HepG2 (cell line): ENCODE measurements around the gene ABO. TPM values are rescaled to one million over a fixed set of nuclear protein-coding genes. Genes with fewer than 3 reads are reported as not detected.

Experiments
- ATAC-seq: fragments of 200-7000 bp; cut with Tn5 transposase; 3 replicates; pipeline ENCODE4 v1.9.1; 2020; ENCODE audit warnings: mild to moderate bottlenecking, moderate library complexity
- BruUV-seq: library from RNA; stranded (reverse); fragments of 400-500 nt; replicated peaks from 2 replicates; lab custom pipeline; 2021; lab: Mats Ljungman, UMichigan
- CTCF ChIA-PET: fragments of 300-600 bp; formaldehyde crosslinking; extraction: SDS; loops from one replicate; lab custom pipeline; 2021; ENCODE audit warnings: low total read pairs, inconsistent platforms, low intra/inter-chr PET ratio; lab: Yijun Ruan, JAX
- POLR2A ChIA-PET: fragments of 350-600 bp; sonication (Branson Sonifier 250); formaldehyde crosslinking; loops from one replicate; lab custom pipeline; 2020; ENCODE audit warnings: antibody characterized with exemption, inconsistent platforms; lab: Yijun Ruan, JAX
- DNase-seq: peaks from one replicate; pipeline ENCODE4 v3.0.0-alpha.2; 2015; ENCODE audit warnings: low spot score
- FAIRE-seq: peaks from 3 replicates; lab custom pipeline; 2011; peaks lifted over from hg19 to GRCh38; lab: Jason Lieb, UNC
- H2AFZ ChIP-seq: one replicate; pipeline ENCODE4 v1.6.1; 2011; ENCODE audit warnings: low read length, inconsistent platforms
- H3K27ac ChIP-seq: fragments of 300-600 bp; 3 replicates; pipeline ENCODE4 v1.8.0; 2011; ENCODE audit warnings: mixed run types, mild to moderate bottlenecking, mixed read lengths, low read length, inconsistent platforms; ENCODE audit not compliant: insufficient read depth; ENCODE audit errors: extremely low read length
- H3K27me3 ChIP-seq, 2 experiments: fragments of 200-600 bp in 1 of 2; 2 replicates in 1 of 2; 3 replicates in 1 of 2; pipeline versions ENCODE4 v1.6.0 to v1.8.0; 2011; ENCODE audit warnings: low read length in 2 of 2, mild to moderate bottlenecking in 2 of 2, moderate library complexity in 2 of 2, inconsistent platforms in 1 of 2; ENCODE audit not compliant: insufficient read depth in 2 of 2, control insufficient read depth in 1 of 2
- H3K36me3 ChIP-seq, 2 experiments: fragments of 200-600 bp in 1 of 2; replicated peaks in 1 of 2; 2 replicates in 1 of 2; 3 replicates in 1 of 2; pipeline versions ENCODE4 v1.5.1 to v1.8.0; 2011; ENCODE audit warnings: low read length in 2 of 2, inconsistent platforms in 1 of 2; ENCODE audit not compliant: insufficient read depth in 2 of 2, control insufficient read depth in 1 of 2
- H3K4me1 ChIP-seq: 2 replicates; pipeline ENCODE4 v1.5.1; 2012; ENCODE audit warnings: low read length, inconsistent platforms; ENCODE audit not compliant: insufficient read depth
- H3K4me2 ChIP-seq: 2 replicates; pipeline ENCODE4 v1.6.0; 2011; ENCODE audit warnings: low read depth, low read length, inconsistent platforms
- H3K4me3 ChIP-seq, 3 experiments: fragments of 200-600 bp in 1 of 3; sonication (generic), shearing (Covaris generic) in 1 of 3; replicated peaks in 1 of 3; 2 replicates each; pipeline ENCODE4 v1.5.1; 2011 to 2016; ENCODE audit warnings: low read length in 3 of 3, inconsistent platforms in 2 of 3, low read depth in 2 of 3, mild to moderate bottlenecking in 2 of 3, control low read depth in 1 of 3, mixed read lengths in 1 of 3; ENCODE audit not compliant: insufficient read depth in 1 of 3
- H3K79me2 ChIP-seq: one replicate; pipeline ENCODE4 v1.6.1; 2011; ENCODE audit warnings: low read length, inconsistent platforms; ENCODE audit not compliant: insufficient read depth
- H3K9ac ChIP-seq: 2 replicates; pipeline ENCODE4 v1.6.0; 2011; ENCODE audit warnings: mild to moderate bottlenecking, low read depth, low read length, inconsistent platforms; ENCODE audit not compliant: insufficient read depth
- H3K9me3 ChIP-seq: 2 replicates; pipeline ENCODE4 v1.5.1; 2012; ENCODE audit warnings: mild to moderate bottlenecking, low read length
- H4K20me1 ChIP-seq: 2 replicates; pipeline ENCODE4 v1.6.0; 2011; ENCODE audit warnings: inconsistent platforms, mild to moderate bottlenecking, low read length, moderate library complexity; ENCODE audit not compliant: insufficient read depth
- MXD1 ChIP-seq: sonication (generic); formaldehyde crosslinking; IDR thresholded peaks from 2 replicates; pipeline ENCODE4 v1.4.0; 2020; ENCODE audit warnings: mild to moderate bottlenecking, missing genetic modification reagents
- SAP130 ChIP-seq: IDR thresholded peaks from 2 replicates; pipeline ENCODE4 v1.6.1; 2016; ENCODE audit warnings: low read depth
- SMARCE1 ChIP-seq: fragments of 450-650 bp; IDR thresholded peaks from 2 replicates; pipeline ENCODE4 v1.6.1; 2017; ENCODE audit warnings: borderline replicate concordance
- SNAPC2 ChIP-seq: sonication (generic); formaldehyde crosslinking; IDR thresholded peaks from 2 replicates; pipeline ENCODE4 v1.8.1; 2022; ENCODE audit warnings: mild to moderate bottlenecking, missing genetic modification reagents
- TOE1 ChIP-seq: sonication (generic); formaldehyde crosslinking; IDR thresholded peaks from 2 replicates; pipeline ENCODE4 v1.4.0; 2020; ENCODE audit warnings: mild to moderate bottlenecking, missing genetic modification reagents
- ZBTB21 ChIP-seq: sonication (generic); formaldehyde crosslinking; IDR thresholded peaks from 2 replicates; pipeline ENCODE4 v1.4.0; 2020; ENCODE audit warnings: missing genetic modification reagents
- ZHX1 ChIP-seq: sonication (generic); formaldehyde crosslinking; IDR thresholded peaks from 2 replicates; pipeline ENCODE4 v1.8.1; 2022; ENCODE audit warnings: low read depth, mild to moderate bottlenecking, missing genetic modification reagents
- ZNF574 ChIP-seq: sonication (generic); formaldehyde crosslinking; IDR thresholded peaks from 2 replicates; pipeline ENCODE4 v1.4.0; 2020; ENCODE audit warnings: missing genetic modification reagents
- ZNF713 ChIP-seq: sonication (generic); formaldehyde crosslinking; IDR thresholded peaks from 2 replicates; pipeline ENCODE4 v1.4.0; 2020; ENCODE audit warnings: mild to moderate bottlenecking, missing genetic modification reagents
- WGBS: methylation state at CpG from one replicate; pipeline ENCODE4 v1.1.6; 2017; ENCODE audit warnings: low lambda C conversion rate; 5-methylcytosine and 5-hydroxymethylcytosine counted together
- in situ Hi-C: cut with HindIII; loops from 2 replicates; pipeline ENCODE4 v1.10.0; 2017; ENCODE audit warnings: low pct_unique_long_range_greater_than_20kb; ENCODE audit not compliant: extremely low pct_ligation_motif_present
- intact Hi-C: fragments of 100-400 bp; cut with micrococcal nuclease; formaldehyde crosslinking; loops from one replicate; pipeline ENCODE4 v1.10.0; 2022; ENCODE audit not compliant: unreplicated experiment
- polyA plus RNA-seq, 8 experiments: library from polyadenylated mRNA; depleted of rRNA in 3 of 8; stranded (reverse) in 7 of 8; unstranded in 1 of 8; fragments of >200 nt; fragmentation: Illumina TruSeq in 4 of 8; extraction: Trizol in 4 of 8; gene quantifications; 2 replicates each; pipeline versions ENCODE4 v1.2.1 to v1.2.3, GENCODE V29; 2011 to 2016; ENCODE audit warnings: low read depth in 4 of 8, missing spikeins in 1 of 8, mixed read lengths in 1 of 8; ENCODE audit not compliant: insufficient read depth in 1 of 8
- total RNA-seq, 5 experiments: library from RNA; depleted of rRNA; stranded (reverse); fragments of >200 nt; fragmentation: Illumina TruSeq; extraction: Trizol; gene quantifications; 2 replicates each; pipeline ENCODE4 v1.2.3, GENCODE V29; 2016; ENCODE audit warnings: low read depth in 1 of 5

ABO gene
- total and polyA plus RNA-seq, 2 of the 13 experiments (the other 11 are each of a cell fraction or from before 2014, with no cell fraction given): not detected

- no peaks in the 10 kb centered on the region for H3K36me3 ChIP-seq
- no peak overlapping the region for H3K4me3 ChIP-seq
- no peaks in the 10 kb centered on the region for H3K79me2 ChIP-seq
- FAIRE-seq (no peak), ATAC-seq (no peak), DNase-seq (no peak)
- TF ChIP-seq SNAPC2 (CRISPR knock-in tag) (no peak), ZNF574 (CRISPR knock-in tag) (no peak), ZBTB21 (no peak), SMARCE1 (no peak), MXD1 (CRISPR knock-in tag) (no peak)
- intact Hi-C loops: no loop called here
- no peak overlapping the region for H3K4me2 ChIP-seq
- no peak overlapping the region for H2AFZ ChIP-seq
- H3K9me3 ChIP-seq: no peaks in the 10 kb centered on the region; the same call in 1 of the 2 replicates
- POLR2A ChIA-PET: no interaction called here
- H4K20me1 ChIP-seq: no peaks in the 10 kb centered on the region
- CTCF ChIA-PET: no interaction called here
- H3K27me3 ChIP-seq: peaks cover 2 to 15% of the 10 kb centered on the region in 2 experiments; a peak in 2 of 5 replicates
- BruUV-seq: no TSS peak
- WGBS: 87% methylated on average over 2 of the region's 5 CpGs
- in situ Hi-C loops: no loop called here
- H3K4me1 ChIP-seq: peaks cover 15% of the 10 kb centered on the region
- no peak overlapping the region for H3K9ac ChIP-seq
- H3K27ac ChIP-seq: no peak overlapping the region
Observed at GRCh38 chr9:133254471-133254870, 20.5 kb downstream of the ABO start.

GRCh38 chr9:133253268-133253667 lies 21.7 kb downstream of the ABO start:
- FAIRE-seq: no peak
- POLR2A ChIA-PET: no interaction called here
- no peak overlapping the region for H3K9ac ChIP-seq
- no peak overlapping the region for H3K4me3 ChIP-seq
- no peaks in the 10 kb centered on the region; the same call in 1 of the 2 replicates for H3K9me3 ChIP-seq
- intact Hi-C loops (no loop called here), in situ Hi-C loops (no loop called here)
- H3K36me3 ChIP-seq: no peaks in the 10 kb centered on the region
- ATAC-seq: no peak
- no peak overlapping the region for H3K27ac ChIP-seq
- WGBS: 4% methylated on average over 1 of the region's 1 CpG
- no peak for DNase-seq
- H3K4me1 ChIP-seq: peaks cover 11% of the 10 kb centered on the region
- H3K79me2 ChIP-seq: no peaks in the 10 kb centered on the region
- H4K20me1 ChIP-seq: no peaks in the 10 kb centered on the region
- CTCF ChIA-PET: no interaction called here
- H3K4me2 ChIP-seq: no peak overlapping the region
- H2AFZ ChIP-seq: no peak overlapping the region
- H3K27me3 ChIP-seq: peaks cover 2 to 18% of the 10 kb centered on the region in 2 experiments; a peak in 2 of 5 replicates
- no TSS peak for BruUV-seq
- TF ChIP-seq TOE1 (CRISPR knock-in tag) (no peak), SAP130 (no peak), ZNF713 (no peak), ZHX1 (no peak)
